Lower leg skin (tissue), 4 donors: ENCODE results near the gene OR10G3. TPM values are rescaled to one million over a fixed set of nuclear protein-coding genes. Genes with fewer than 3 reads are reported as not detected.
"Not testable (repeated sequence)": the region's sequence is repeated elsewhere in the genome, so short reads cannot be mapped to it uniquely, and the experiment has no call there.

ENCODE experiments used
- DNase-seq, 2 donors: peaks; one replicate each; pipeline ENCODE4 v3.0.0-alpha.2; 2019; ENCODE audit warnings: low spot score in 2 of 2
- H3K4me3 ChIP-seq: fragments of 200-600 bp; sonication (generic); 2 replicates; pipeline ENCODE4 v1.5.1; 2017; ENCODE audit warnings: mild to moderate bottlenecking, low read depth; ENCODE audit not compliant: poor library complexity, severe bottlenecking
- POLR2A ChIP-seq, 2 donors: fragments of 450-650 bp; IDR thresholded peaks; one replicate each; pipeline ENCODE4 v1.6.1; 2016 to 2017; ENCODE audit warnings: antibody characterized with exemption in 2 of 2, mild to moderate bottlenecking in 1 of 2, moderate library complexity in 1 of 2
- WGBS, 2 donors: methylation state at CpG; one replicate each; pipeline ENCODE4 v1.1.5; 2018; 5-methylcytosine and 5-hydroxymethylcytosine counted together
- intact Hi-C: fragments of 100-400 bp; cut with DNase I; formaldehyde crosslinking; loops from one replicate; pipeline ENCODE4 v1.15.0; 2023; ENCODE audit warnings: low total_unique reads
- total RNA-seq, 4 donors: library from RNA; depleted of rRNA; stranded (reverse); fragments of >200 nt; gene quantifications; one replicate each; pipeline ENCODE4 v1.1.0, GENCODE V29; 2016
- TF ChIP-seq, protein P1 (sequence below), 3 donors: fragments of 450-650 bp; IDR thresholded peaks; one replicate each; pipeline ENCODE4 v1.5.1; 2016; ENCODE audit warnings: antibody characterized with exemption in 3 of 3, mild to moderate bottlenecking in 3 of 3, moderate library complexity in 2 of 3

The OR10G3 gene, protein sequence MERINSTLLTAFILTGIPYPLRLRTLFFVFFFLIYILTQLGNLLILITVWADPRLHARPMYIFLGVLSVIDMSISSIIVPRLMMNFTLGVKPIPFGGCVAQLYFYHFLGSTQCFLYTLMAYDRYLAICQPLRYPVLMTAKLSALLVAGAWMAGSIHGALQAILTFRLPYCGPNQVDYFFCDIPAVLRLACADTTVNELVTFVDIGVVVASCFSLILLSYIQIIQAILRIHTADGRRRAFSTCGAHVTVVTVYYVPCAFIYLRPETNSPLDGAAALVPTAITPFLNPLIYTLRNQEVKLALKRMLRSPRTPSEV
- total RNA-seq, result not detected

DNA sequence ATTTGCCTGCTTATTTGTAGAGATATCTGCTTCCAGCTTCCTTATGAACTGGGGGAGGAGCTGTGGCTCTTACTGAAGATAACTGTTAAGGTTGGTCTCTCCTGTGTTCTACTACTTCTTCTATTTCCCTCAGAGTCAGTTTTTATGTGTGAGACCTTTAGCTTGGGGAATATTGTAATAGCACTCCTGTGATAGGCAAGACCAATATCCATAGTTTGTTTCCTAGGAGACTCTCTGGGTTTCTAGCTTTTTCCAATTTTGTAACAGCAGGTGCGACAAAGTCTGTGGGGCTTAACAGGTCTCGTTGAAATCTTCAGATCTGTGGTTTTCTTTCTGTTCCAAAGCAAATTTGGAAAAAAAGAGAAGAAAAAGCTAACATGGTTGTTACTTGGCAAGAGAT, at the start of gene OR10G3:
TSS of gene OR10G3 (minus strand) at position 101 of the 400 bp plus-strand sequence. CDS start 9,332 bp downstream, outside the sequence.
- intact Hi-C loops, result no loop called here

DNA sequence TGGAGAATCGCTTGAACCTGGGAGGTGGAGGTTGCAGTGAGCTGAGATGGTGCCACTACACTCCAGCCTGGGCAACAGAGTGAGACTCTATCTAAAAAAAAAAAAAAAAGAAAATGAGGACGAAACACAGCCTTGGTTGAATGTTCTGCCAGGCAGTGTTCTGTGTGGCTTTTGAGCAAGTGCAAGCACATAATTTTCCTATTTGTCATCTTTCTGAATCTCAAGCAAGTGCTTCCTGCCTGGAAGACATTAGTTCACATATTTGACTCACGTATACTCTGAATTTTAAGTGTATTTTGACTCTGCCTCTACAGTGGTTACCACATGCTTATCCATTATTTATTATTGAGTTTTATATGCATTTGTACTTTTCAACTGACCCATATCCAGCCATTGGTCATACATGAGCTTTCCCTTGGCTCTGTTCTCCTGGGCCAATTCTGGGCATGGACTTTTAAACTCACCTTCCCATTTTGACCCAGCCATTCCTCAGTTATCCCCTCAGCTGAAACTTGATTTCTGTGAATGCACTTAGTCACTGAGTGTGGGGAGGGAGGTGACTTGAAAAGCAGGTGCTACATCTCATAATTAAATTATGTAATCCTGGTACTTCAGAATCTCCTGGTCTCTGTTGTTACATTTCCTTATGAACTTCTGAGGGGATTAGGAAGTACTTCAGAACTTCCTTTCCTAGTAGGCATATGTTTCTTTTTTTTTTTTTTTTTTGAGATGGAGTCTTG, 46.8 kb upstream of the OR10G3 start:
- H3K4me3 ChIP-seq, result no peak overlapping the region
- DNase-seq, result no peak
- 60 to 62% methylated on average over 3 of the region's 3 CpGs for WGBS, 2 donors
- intact Hi-C loops, result no loop called here
- TF ChIP-seq, protein P1, sequence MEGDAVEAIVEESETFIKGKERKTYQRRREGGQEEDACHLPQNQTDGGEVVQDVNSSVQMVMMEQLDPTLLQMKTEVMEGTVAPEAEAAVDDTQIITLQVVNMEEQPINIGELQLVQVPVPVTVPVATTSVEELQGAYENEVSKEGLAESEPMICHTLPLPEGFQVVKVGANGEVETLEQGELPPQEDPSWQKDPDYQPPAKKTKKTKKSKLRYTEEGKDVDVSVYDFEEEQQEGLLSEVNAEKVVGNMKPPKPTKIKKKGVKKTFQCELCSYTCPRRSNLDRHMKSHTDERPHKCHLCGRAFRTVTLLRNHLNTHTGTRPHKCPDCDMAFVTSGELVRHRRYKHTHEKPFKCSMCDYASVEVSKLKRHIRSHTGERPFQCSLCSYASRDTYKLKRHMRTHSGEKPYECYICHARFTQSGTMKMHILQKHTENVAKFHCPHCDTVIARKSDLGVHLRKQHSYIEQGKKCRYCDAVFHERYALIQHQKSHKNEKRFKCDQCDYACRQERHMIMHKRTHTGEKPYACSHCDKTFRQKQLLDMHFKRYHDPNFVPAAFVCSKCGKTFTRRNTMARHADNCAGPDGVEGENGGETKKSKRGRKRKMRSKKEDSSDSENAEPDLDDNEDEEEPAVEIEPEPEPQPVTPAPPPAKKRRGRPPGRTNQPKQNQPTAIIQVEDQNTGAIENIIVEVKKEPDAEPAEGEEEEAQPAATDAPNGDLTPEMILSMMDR (IDR thresholded peaks at IDR 0.05), result no peak
- TF ChIP-seq POLR2A (IDR thresholded peaks at IDR 0.05), result no peak

More for the DNA sequence above, at the start of gene OR10G3:
- WGBS, 2 donors, result 87% methylated on average over 2 of the region's 2 CpGs
- H3K4me3 ChIP-seq, result no peak within 1 kb of the TSS
- no peak for DNase-seq
- no peak for TF ChIP-seq POLR2A (IDR thresholded peaks at IDR 0.05)
- TF ChIP-seq, protein P1 (IDR thresholded peaks at IDR 0.05), result no peak

DNA sequence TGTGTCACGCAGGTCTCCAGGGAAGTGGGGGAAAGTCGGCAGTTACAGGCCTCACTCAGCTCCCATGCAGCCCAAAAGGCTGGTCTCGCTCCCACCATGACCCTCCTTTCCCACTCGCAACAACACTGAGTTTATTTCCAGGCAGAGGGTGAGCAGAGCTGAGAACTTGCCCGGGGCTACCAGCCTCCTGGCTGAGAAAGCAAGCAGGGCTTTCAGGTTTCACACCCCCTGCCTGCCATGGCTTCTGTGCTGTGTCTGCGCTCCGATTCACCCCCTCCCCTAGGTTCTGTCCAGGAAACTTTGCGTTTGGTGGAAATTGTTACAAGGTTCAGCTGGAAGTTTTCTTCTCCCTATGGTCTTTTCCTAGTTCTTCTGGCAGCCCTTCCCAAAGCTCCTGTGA, 37.7 kb upstream of the OR10G3 start:
- no peak for DNase-seq
- intact Hi-C loops, result no loop called here
- TF ChIP-seq, protein P1 (IDR thresholded peaks at IDR 0.05), result no peak
- no peak for TF ChIP-seq POLR2A (IDR thresholded peaks at IDR 0.05)
- WGBS, 2 donors, result 64 to 73% methylated on average over 8 of the region's 8 CpGs
- H3K4me3 ChIP-seq, result no peak overlapping the region

DNA sequence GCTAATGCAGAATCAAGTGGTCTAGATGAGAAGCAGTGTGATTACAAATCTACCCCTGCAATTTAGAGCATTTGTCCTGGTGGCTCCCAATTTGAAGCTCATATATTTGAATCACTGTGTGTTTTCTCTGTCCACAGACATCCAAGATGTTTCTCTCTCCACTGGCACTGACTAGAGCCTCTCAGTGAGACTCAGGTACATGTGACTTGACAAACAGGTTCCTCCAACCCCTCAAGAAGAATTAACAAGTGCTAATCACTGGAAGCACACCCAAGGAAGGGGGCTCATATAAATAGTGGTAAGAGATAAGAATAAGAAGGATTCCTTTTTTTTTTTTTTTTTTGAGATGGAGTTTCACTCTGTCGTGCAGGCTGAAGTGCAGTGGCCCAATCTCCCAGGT, 34.4 kb upstream of the OR10G3 start:
- TF ChIP-seq, protein P1 (IDR thresholded peaks at IDR 0.05), result no peak
- TF ChIP-seq POLR2A (IDR thresholded peaks at IDR 0.05), result no peak
- DNase-seq, result no peak
- intact Hi-C loops, result no loop called here
- 29 to 41% methylated on average over 1 of the region's 1 CpG for WGBS, 2 donors
- no peak overlapping the region for H3K4me3 ChIP-seq

DNA sequence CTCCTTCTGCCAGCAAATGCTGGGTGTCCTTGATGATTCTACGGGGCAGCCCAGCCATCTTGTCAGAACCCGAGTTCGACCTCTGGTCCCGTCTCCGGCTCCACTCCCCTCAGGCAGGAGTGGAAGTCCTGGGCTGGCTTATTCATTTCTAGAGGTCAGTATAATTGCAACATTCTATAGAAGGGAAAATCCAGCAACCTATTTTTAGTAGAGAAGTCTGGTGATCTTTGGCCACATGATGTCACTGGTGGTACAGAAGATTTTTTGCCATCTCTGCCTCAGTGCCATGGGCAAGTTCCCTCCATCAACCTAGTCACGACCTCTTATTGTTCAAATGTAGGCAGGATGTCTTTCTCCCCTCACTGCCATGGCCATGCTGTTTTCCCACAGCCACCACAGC, 32.4 kb upstream of the OR10G3 start:
- intact Hi-C loops, result no loop called here
- no peak overlapping the region for H3K4me3 ChIP-seq
- TF ChIP-seq, protein P1 (IDR thresholded peaks at IDR 0.05), result no peak
- no peak for TF ChIP-seq POLR2A (IDR thresholded peaks at IDR 0.05)
- 81 to 83% methylated on average over 6 of the region's 6 CpGs for WGBS, 2 donors
- no peak for DNase-seq

DNA sequence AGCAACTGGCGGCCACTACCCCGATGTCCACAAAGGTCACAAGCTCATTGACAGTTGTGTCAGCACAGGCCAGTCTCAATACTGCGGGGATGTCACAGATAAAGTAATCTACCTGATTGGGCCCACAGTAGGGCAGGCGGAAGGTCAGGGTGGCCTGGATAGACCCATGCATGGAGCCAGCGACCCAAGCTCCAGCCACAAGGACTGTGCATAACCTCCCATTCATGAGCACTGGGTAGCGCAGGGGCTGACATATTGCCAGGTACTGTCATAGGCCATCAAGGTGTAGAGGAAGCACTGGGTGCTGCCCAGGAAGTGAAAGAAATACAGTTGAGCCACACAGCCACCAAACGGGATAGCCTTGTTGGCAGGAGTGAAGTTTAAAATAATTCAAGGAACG, 22.3 kb upstream of the OR10G3 start:
- H3K4me3 ChIP-seq, DNase-seq, intact Hi-C loops: not testable (repeated sequence)
- WGBS, 2 donors, result 90 to 94% methylated on average over 5 to 8 of the region's 8 CpGs
